ENCODE measurements around the gene WHAMM. TPM values are rescaled to one million over a fixed set of nuclear protein-coding genes. Genes with fewer than 3 reads are reported as not detected.

WHAMM gene
- total RNA-seq, 2 experiments from 2014 or later = 8.6 to 13.6 TPM

DNA sequence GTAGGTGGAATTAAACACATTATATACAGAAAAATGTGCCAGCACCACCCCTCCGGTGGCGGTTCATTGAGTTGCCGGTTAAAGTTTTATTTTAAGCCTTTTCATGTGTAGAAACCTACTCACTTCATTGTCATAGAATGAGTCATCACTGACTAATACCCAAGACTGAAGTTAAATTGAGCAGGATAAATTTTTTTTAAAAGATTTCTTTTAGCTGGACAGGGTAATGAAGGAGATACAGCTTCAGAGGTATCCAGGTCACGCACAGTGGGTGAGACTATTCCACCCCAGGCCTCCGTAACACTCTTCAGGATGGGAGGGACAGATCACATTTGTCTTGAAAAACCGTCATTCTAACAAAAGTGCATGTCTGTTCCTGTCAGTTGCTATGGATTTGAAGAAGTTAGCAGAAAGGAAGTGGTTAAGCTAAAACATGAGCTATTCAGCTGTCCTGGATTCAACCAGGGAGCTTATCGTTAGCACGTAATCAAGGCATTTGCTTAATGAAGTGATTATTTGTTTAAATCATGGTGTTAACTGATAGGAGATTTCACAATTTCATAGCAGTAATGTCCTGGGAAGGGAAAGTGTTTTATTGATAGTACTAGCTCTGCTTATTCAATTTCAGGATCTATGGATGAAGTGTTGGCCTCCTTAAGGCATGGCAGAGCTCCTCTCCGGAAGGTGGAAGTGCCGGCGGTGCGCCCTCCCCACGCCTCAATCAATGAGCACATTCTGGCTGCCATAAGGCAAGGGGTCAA is 23.4 kb downstream of the WHAMM start:
- Histone ChIP-seq H2AFZ (ENCODE audit: low read length) (no peak overlapping the region), H3K9me2 (ENCODE audit: insufficient read depth, low read length) (no peaks in the 10 kb centered on the region), H3K79me2 (ENCODE audit: insufficient read depth, low read depth, low read length) (no peaks in the 10 kb centered on the region), H3K36me3 (ENCODE audit: insufficient read depth, low read length) (peaks cover 97% of the 10 kb centered on the region), H3K4me2 (ENCODE audit: low read length) (no peak overlapping the region), H3K27ac (ENCODE audit: low read depth, low read length, poor library complexity, severe bottlenecking) (no peak overlapping the region), H3K9me3 (ENCODE audit: low read length) (no peaks in the 10 kb centered on the region), H3K4me1 (ENCODE audit: insufficient read depth, low read length, poor library complexity, severe bottlenecking) (no peaks in the 10 kb centered on the region), H3K4me3 (ENCODE audit: low read depth, low read length, poor library complexity, severe bottlenecking) (no peak overlapping the region), H4K20me1 (ENCODE audit: insufficient read depth, low read length) (no peaks in the 10 kb centered on the region)
- no peak for DNase-seq (ENCODE audit: low spot score)
- no TSS peak for BruUV-seq (replicated peaks)
- TF ChIP-seq, protein P1, sequence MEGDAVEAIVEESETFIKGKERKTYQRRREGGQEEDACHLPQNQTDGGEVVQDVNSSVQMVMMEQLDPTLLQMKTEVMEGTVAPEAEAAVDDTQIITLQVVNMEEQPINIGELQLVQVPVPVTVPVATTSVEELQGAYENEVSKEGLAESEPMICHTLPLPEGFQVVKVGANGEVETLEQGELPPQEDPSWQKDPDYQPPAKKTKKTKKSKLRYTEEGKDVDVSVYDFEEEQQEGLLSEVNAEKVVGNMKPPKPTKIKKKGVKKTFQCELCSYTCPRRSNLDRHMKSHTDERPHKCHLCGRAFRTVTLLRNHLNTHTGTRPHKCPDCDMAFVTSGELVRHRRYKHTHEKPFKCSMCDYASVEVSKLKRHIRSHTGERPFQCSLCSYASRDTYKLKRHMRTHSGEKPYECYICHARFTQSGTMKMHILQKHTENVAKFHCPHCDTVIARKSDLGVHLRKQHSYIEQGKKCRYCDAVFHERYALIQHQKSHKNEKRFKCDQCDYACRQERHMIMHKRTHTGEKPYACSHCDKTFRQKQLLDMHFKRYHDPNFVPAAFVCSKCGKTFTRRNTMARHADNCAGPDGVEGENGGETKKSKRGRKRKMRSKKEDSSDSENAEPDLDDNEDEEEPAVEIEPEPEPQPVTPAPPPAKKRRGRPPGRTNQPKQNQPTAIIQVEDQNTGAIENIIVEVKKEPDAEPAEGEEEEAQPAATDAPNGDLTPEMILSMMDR (conservative IDR thresholded peaks at IDR 0.05; ENCODE audit: low read length) = no peak
- no peak for TF ChIP-seq EZH2phosphoT487 (IDR thresholded peaks at IDR 0.05; ENCODE audit: borderline replicate concordance, low read depth, low read length)
- ChIA-PET POLR2A (interaction anchor here (0.6 to 1.3 kb wide), 2 partner anchors 9 to 1583 kb away, joined by 3 to 6 read pairs; no protein-coding TSS in a partner anchor), CTCF (ENCODE audit: unreplicated experiment) (no interaction called here)
- intact Hi-C loops (cut with micrococcal nuclease; ENCODE audit: unreplicated experiment) = loop anchor here (5.0 kb wide), 1 partner anchor 80 kb away; no protein-coding TSS in a partner anchor

DNA sequence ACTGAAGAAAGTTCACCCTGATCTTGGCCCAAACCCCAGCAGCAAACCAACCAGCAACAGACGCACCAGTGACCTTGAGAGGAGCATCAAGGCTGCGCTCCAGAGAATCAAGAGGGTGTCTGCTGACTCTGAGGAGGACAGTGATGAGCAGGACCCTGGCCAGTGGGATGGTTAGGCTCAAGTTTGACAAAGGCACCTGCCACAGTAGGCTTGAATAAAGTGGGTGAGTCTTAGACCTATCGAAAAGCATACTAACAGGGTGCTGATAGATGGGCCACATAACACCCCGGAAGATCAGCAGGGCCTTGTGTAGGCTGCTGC is 23.9 kb downstream of the WHAMM start:
- Histone ChIP-seq H3K4me2 (ENCODE audit: low read length) (no peak overlapping the region), H3K79me2 (ENCODE audit: insufficient read depth, low read depth, low read length) (no peaks in the 10 kb centered on the region), H2AFZ (ENCODE audit: low read length) (no peak overlapping the region), H3K27ac (ENCODE audit: low read depth, low read length, poor library complexity, severe bottlenecking) (no peak overlapping the region), H3K36me3 (ENCODE audit: insufficient read depth, low read length) (peaks cover 97% of the 10 kb centered on the region), H3K9me3 (ENCODE audit: low read length) (no peaks in the 10 kb centered on the region), H3K4me3 (ENCODE audit: low read depth, low read length, poor library complexity, severe bottlenecking) (no peak overlapping the region), H4K20me1 (ENCODE audit: insufficient read depth, low read length) (no peaks in the 10 kb centered on the region), H3K4me1 (ENCODE audit: insufficient read depth, low read length, poor library complexity, severe bottlenecking) (no peaks in the 10 kb centered on the region), H3K9me2 (ENCODE audit: insufficient read depth, low read length) (no peaks in the 10 kb centered on the region)
- no peak for DNase-seq (ENCODE audit: low spot score)
- no TSS peak for BruUV-seq (replicated peaks)
- ChIA-PET CTCF (ENCODE audit: unreplicated experiment) (interaction anchor here (0.7 kb wide), 1 partner anchor 91 kb away, joined by 3 read pairs; no protein-coding TSS in a partner anchor), POLR2A (interaction anchor here (1.3 kb wide), 1 partner anchor 9 kb away, joined by 6 read pairs; no protein-coding TSS in a partner anchor)
- intact Hi-C loops (cut with micrococcal nuclease; ENCODE audit: unreplicated experiment) = loop anchor here (5.0 kb wide), 1 partner anchor 81 kb away; no protein-coding TSS in a partner anchor
- TF ChIP-seq, protein P1 (conservative IDR thresholded peaks at IDR 0.05; ENCODE audit: low read length) = no peak
- TF ChIP-seq EZH2phosphoT487 (IDR thresholded peaks at IDR 0.05; ENCODE audit: borderline replicate concordance, low read depth, low read length) = no peak

DNA sequence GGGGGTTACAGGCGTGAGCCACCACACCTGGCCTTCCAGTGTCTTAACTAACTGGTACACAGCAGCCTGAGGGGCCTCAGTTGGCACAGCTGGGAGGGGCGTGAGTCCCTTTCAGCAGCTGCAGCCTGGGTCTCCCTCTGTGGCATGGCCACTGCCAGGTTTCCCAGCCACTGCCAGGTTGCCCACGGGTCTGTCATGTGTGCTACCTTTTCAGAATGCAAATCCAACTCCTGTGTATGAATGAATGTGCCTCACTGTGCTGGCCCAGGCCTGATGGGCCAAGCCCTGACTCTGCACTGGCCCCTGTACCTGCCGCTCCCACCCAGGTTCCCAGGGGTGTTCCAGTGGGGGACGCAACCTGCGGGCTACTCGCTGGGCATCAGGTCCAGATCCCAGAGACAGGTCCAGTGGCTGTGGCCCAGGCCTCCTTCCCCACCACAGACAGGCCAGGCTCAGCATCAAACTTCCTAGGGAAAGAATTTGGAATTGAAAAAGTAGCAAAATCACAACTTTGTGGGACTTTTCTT is 26.0 kb downstream of the WHAMM start:
- no peak for DNase-seq (ENCODE audit: low spot score)
- H3K9me3 ChIP-seq (ENCODE audit: low read length) = no peaks in the 10 kb centered on the region
- TF ChIP-seq, protein P1 (conservative IDR thresholded peaks at IDR 0.05; ENCODE audit: low read length) = no peak
- no peak for TF ChIP-seq EZH2phosphoT487 (IDR thresholded peaks at IDR 0.05; ENCODE audit: borderline replicate concordance, low read depth, low read length)
- intact Hi-C loops (cut with micrococcal nuclease; ENCODE audit: unreplicated experiment) = no loop called here
- ChIA-PET CTCF (ENCODE audit: unreplicated experiment) (no interaction called here), POLR2A (no interaction called here)
- no TSS peak for BruUV-seq (replicated peaks)
- no peaks in the 10 kb centered on the region for H4K20me1 ChIP-seq (ENCODE audit: insufficient read depth, low read length)
- H3K4me2 ChIP-seq (ENCODE audit: low read length) = no peak overlapping the region
- peaks cover 80% of the 10 kb centered on the region for H3K36me3 ChIP-seq (ENCODE audit: insufficient read depth, low read length)
- no peak overlapping the region for H3K4me3 ChIP-seq (ENCODE audit: low read depth, low read length, poor library complexity, severe bottlenecking)
- no peak overlapping the region for H2AFZ ChIP-seq (ENCODE audit: low read length)
- H3K27ac ChIP-seq (ENCODE audit: low read depth, low read length, poor library complexity, severe bottlenecking) = no peak overlapping the region
- no peaks in the 10 kb centered on the region for H3K4me1 ChIP-seq (ENCODE audit: insufficient read depth, low read length, poor library complexity, severe bottlenecking)
- no peaks in the 10 kb centered on the region for H3K79me2 ChIP-seq (ENCODE audit: insufficient read depth, low read depth, low read length)
- H3K9me2 ChIP-seq (ENCODE audit: insufficient read depth, low read length) = no peaks in the 10 kb centered on the region
